ENCODE data around the gene NEK6.
"Not testable (repeated sequence)": the region's sequence is repeated elsewhere in the genome, so short reads cannot be mapped to it uniquely, and the experiment has no call there.

NEK6 gene

GRCh38 chr9:124225945-124226344, 31.8 kb upstream of the NEK6 start:
- in situ Hi-C loops (cut with MboI; ENCODE audit: low sequenced_read_pairs), result no loop called here

- in situ Hi-C loops (cut with MboI; ENCODE audit: low sequenced_read_pairs), result no loop called here
Observed at GRCh38 chr9:124228516-124228915, 29.2 kb upstream of the NEK6 start.

- in situ Hi-C loops (cut with MboI; ENCODE audit: low sequenced_read_pairs), result no loop called here
Observed at GRCh38 chr9:124231095-124231737, 26.5 kb upstream of the NEK6 start.

- in situ Hi-C loops (cut with MboI; ENCODE audit: low sequenced_read_pairs), result no loop called here
Observed at GRCh38 chr9:124238546-124239140, 19.1 kb upstream of the NEK6 start.

- in situ Hi-C loops (cut with MboI; ENCODE audit: low sequenced_read_pairs), result no loop called here
Observed at GRCh38 chr9:124239249-124240073, 18.3 kb upstream of the NEK6 start.

GRCh38 chr9:124242331-124243194, 15.2 kb upstream of the NEK6 start:
- in situ Hi-C loops (cut with MboI; ENCODE audit: low sequenced_read_pairs), result no loop called here

- in situ Hi-C loops (cut with MboI; ENCODE audit: low sequenced_read_pairs), result not testable (repeated sequence)
Observed at GRCh38 chr9:124247393-124247792, 10.4 kb upstream of the NEK6 start.

- in situ Hi-C loops (cut with MboI; ENCODE audit: low sequenced_read_pairs), result no loop called here
Observed at GRCh38 chr9:124248066-124248465, 9.7 kb upstream of the NEK6 start.

GRCh38 chr9:124248960-124249359, 8.8 kb upstream of the NEK6 start:
- in situ Hi-C loops (cut with MboI; ENCODE audit: low sequenced_read_pairs), result no loop called here

GRCh38 chr9:124251204-124251603, 6.5 kb upstream of the NEK6 start:
- in situ Hi-C loops (cut with MboI; ENCODE audit: low sequenced_read_pairs), result no loop called here

GRCh38 chr9:124251605-124252378, 6.0 kb upstream of the NEK6 start:
- in situ Hi-C loops (cut with MboI; ENCODE audit: low sequenced_read_pairs), result no loop called here

GRCh38 chr9:124252878-124253277, 4.9 kb upstream of the NEK6 start:
- in situ Hi-C loops (cut with MboI; ENCODE audit: low sequenced_read_pairs), result not testable (repeated sequence)

- in situ Hi-C loops (cut with MboI; ENCODE audit: low sequenced_read_pairs), result no loop called here
Observed at GRCh38 chr9:124254261-124254682, 3.5 kb upstream of the NEK6 start.

GRCh38 chr9:124255222-124255621, 2.5 kb upstream of the NEK6 start:
- in situ Hi-C loops (cut with MboI; ENCODE audit: low sequenced_read_pairs), result no loop called here

- in situ Hi-C loops (cut with MboI; ENCODE audit: low sequenced_read_pairs), result no loop called here
Observed at GRCh38 chr9:124256517-124257069, 1.2 kb upstream of the NEK6 start.

GRCh38 chr9:124257070-124257843, 492 bp upstream of the NEK6 start:
- in situ Hi-C loops (cut with MboI; ENCODE audit: low sequenced_read_pairs), result no loop called here

GRCh38 chr9:124258607-124259157, 933 bp downstream of the NEK6 start:
- in situ Hi-C loops (cut with MboI; ENCODE audit: low sequenced_read_pairs), result no loop called here

GRCh38 chr9:124259158-124259808, 1.5 kb downstream of the NEK6 start:
- in situ Hi-C loops (cut with MboI; ENCODE audit: low sequenced_read_pairs), result no loop called here
